H1 (cell line): ENCODE measurements around the gene AFF4.
"Not testable (repeated sequence)": the region's sequence is repeated elsewhere in the genome, so short reads cannot be mapped to it uniquely, and the experiment has no call there.

Experiments
- CTCF ChIP-seq, 3 experiments: IDR thresholded peaks; 1 replicate in 2 of 3; 2 replicates in 1 of 3; pipeline versions ENCODE4 v1.5.1 to v1.6.1; 2011; ENCODE audit warnings: low read length in 3 of 3, mild to moderate bottlenecking in 3 of 3, inconsistent platforms in 2 of 3, low read depth in 1 of 3, moderate library complexity in 1 of 3; ENCODE audit not compliant: insufficient read depth in 1 of 3; ENCODE audit errors: control extremely low read depth in 1 of 3
- E2F6 ChIP-seq: IDR thresholded peaks from 2 replicates; pipeline ENCODE4 v1.6.1; 2012; ENCODE audit warnings: inconsistent platforms
- GTF2F1 ChIP-seq: IDR thresholded peaks from 2 replicates; pipeline ENCODE4 v1.6.1; 2012; ENCODE audit warnings: low read depth, low read length, improper control_type of control experiment, borderline replicate concordance
- POLR2A ChIP-seq, 2 experiments: IDR thresholded peaks; 1 replicate in 1 of 2; 2 replicates in 1 of 2; pipeline ENCODE4 v1.6.1; 2011; ENCODE audit warnings: low read depth in 2 of 2, low read length in 2 of 2, mild to moderate bottlenecking in 2 of 2; ENCODE audit errors: control extremely low read depth in 1 of 2
- RAD21 ChIP-seq, 2 experiments: IDR thresholded peaks in 1 of 2; conservative IDR thresholded peaks in 1 of 2; 2 replicates each; pipeline ENCODE4 v1.6.1; 2011; ENCODE audit warnings: low read depth in 2 of 2, low read length in 2 of 2, improper control_type of control experiment in 1 of 2, inconsistent platforms in 1 of 2, mild to moderate bottlenecking in 1 of 2, moderate library complexity in 1 of 2
- SP2 ChIP-seq: IDR thresholded peaks from 2 replicates; pipeline ENCODE4 v1.6.1; 2012; ENCODE audit warnings: mild to moderate bottlenecking, low read length, inconsistent platforms

- not testable (repeated sequence) for TF ChIP-seq E2F6; CTCF (IDR thresholded peaks at IDR 0.05; ENCODE audit: control extremely low read depth in 1 of 3, insufficient read depth in 1 of 3, low read depth in 1 of 3, low read length in 3 of 3); RAD21 (IDR thresholded peaks at IDR 0.05 in 1 of 2, conservative IDR thresholded peaks at IDR 0.05 in 1 of 2; ENCODE audit: low read depth in 2 of 2, low read length in 2 of 2); GTF2F1; POLR2A (IDR thresholded peaks at IDR 0.05; ENCODE audit: control extremely low read depth in 1 of 2, low read depth in 2 of 2, low read length in 2 of 2); SP2
Measured at GRCh38 chr5:132982971-132983370, 19.5 kb upstream of the AFF4 start.
